ENCODE results near the gene SPC24. TPM values are rescaled to one million over a fixed set of nuclear protein-coding genes. Genes with fewer than 3 reads are reported as not detected.
A peak's percentile ranks its signal among the peaks of the same experiment; 100 is the strongest.

Gene SPC24
- total and polyA plus RNA-seq, 2 experiments from 2014 or later, result 8.8 to 11.5 TPM

DNA sequence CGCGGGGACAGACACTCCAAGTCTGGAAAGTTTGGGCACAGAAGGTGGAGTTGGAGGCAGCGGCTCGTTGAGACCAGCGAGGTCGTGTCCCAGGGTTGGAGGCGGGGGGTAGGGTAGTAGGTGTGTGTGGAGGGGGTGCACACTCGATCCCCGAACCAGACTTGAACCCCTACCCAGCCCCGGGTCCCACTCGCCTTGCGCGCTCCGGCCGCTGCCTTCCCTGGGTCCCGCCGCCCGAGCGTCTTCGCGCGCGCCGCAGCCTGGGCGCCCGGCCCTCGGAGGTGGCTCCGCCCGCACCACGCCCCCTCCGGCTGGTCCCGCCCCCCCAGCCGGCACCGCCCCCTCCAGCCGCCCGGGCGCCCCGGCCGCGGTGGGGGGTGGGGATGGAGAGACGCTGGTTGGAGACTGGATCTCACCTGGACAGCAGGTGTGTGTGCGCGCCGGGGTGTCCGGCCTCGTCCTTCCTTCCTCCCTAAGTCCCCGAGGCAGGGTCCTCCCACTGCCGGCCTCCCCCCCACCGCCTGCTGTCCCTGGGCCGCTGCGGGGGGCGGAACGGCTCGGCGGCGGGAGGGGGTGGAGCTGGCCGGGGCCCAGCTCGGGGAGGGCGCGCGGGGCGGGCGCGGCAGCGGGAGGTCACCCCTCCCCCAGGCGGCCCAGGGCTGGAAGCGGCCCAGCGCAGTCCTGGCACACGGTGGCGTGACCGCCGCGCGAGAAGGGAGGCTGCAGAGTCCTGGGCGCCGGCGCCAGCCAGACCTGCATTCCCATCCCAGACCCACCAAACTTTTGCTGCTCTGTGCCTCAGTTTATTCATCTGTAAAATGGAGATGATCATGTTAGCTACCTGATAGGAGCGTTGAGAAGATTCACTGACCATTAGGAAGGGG, 42.0 kb upstream of the SPC24 start, which contains the start of gene KANK2:
Gene KANK2 (minus strand): TSS at position 255 of the 884 bp plus-strand sequence. CDS start 3,034 bp downstream, outside the sequence.
- H3K9me2 ChIP-seq (replicated peaks; ENCODE audit: insufficient read depth), result no peaks in the 10 kb centered on the region
- WGBS (ENCODE audit: low lambda C conversion rate, missing lambda C conversion rate), result 5% methylated on average over 17 of the region's 78 CpGs
- peaks cover 20% of the 10 kb centered on the region for H3K4me1 ChIP-seq (ENCODE audit: insufficient read depth)
- H4K20me1 ChIP-seq (ENCODE audit: insufficient read depth, poor library complexity, severe bottlenecking), result no peaks in the 10 kb centered on the region
- H3K79me2 ChIP-seq, result peaks cover 42% of the 10 kb centered on the region
- H3K27ac ChIP-seq, result peak within 1 kb of the TSS; percentile 93
- H3K9me3 ChIP-seq (ENCODE audit: low read depth), result no peaks in the 10 kb centered on the region
- H3K27me3 ChIP-seq, result no peaks in the 10 kb centered on the region
- TF ChIP-seq, protein P1, sequence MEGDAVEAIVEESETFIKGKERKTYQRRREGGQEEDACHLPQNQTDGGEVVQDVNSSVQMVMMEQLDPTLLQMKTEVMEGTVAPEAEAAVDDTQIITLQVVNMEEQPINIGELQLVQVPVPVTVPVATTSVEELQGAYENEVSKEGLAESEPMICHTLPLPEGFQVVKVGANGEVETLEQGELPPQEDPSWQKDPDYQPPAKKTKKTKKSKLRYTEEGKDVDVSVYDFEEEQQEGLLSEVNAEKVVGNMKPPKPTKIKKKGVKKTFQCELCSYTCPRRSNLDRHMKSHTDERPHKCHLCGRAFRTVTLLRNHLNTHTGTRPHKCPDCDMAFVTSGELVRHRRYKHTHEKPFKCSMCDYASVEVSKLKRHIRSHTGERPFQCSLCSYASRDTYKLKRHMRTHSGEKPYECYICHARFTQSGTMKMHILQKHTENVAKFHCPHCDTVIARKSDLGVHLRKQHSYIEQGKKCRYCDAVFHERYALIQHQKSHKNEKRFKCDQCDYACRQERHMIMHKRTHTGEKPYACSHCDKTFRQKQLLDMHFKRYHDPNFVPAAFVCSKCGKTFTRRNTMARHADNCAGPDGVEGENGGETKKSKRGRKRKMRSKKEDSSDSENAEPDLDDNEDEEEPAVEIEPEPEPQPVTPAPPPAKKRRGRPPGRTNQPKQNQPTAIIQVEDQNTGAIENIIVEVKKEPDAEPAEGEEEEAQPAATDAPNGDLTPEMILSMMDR (IDR thresholded peaks at IDR 0.05; ENCODE audit: poor library complexity), result peak; percentile 18
- no peak for TF ChIP-seq EZH2phosphoT487 (IDR thresholded peaks at IDR 0.05; ENCODE audit: low read depth, severe bottlenecking, unreplicated experiment)
- peak within 1 kb of the TSS; percentile 98 for H3K4me2 ChIP-seq
- no peaks in the 10 kb centered on the region for H3K36me3 ChIP-seq (replicated peaks; ENCODE audit: insufficient read depth, low read depth)
- peak within 1 kb of the TSS; percentile 87 for H3K4me3 ChIP-seq
- peak; percentile 94 for DNase-seq (ENCODE audit: low spot score)
- peak within 1 kb of the TSS; percentile 90 for H2AFZ ChIP-seq

DNA sequence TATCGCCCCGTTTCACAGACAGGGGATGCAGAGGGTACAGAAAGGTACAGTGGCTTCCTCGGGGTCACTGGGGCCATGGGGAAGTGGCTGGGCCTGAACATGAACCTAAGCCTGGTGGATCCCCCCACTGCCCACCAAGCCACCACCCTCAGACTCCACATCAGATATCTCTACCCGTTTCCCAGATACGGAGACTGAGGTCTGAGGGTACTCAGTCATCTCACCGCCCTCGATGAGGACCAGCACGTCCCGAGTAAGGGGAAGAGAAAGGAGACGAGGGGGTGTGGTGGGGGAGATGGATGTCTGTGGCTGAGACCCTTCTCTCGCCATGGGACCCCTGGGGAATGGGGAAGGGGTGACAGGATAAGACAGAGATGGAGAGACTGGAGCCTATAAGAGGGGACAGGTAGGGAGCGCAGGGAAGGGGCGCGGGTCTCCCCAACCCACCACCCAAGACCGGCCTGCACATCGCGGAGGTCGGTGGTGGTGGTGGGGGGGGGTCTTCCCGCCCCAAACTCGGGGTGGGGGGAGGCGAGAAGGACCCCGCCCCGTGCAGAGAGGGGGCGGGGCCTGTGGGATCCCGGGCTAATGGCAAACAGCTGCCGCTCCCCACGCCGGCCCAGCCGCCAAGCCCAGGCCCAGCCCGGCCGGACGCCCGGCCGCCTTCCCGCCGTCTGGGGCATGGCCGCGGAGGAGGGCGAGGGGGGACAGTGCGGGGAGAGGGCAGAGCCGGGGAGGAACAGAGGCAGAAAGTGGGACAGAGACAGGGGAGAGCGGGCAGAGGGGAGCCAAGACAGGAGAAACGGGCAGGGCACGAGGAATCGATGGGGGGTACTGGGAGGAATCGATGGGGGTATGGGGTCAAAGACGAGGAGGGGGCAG, 41.1 kb upstream of the SPC24 start:
- WGBS (ENCODE audit: low lambda C conversion rate, missing lambda C conversion rate), result 51% methylated on average over 16 of the region's 47 CpGs
- peaks cover 21% of the 10 kb centered on the region for H3K4me1 ChIP-seq (ENCODE audit: insufficient read depth)
- H3K9me2 ChIP-seq (replicated peaks; ENCODE audit: insufficient read depth), result no peaks in the 10 kb centered on the region
- peak overlapping the region; percentile 93 for H3K27ac ChIP-seq
- peaks cover 47% of the 10 kb centered on the region for H3K79me2 ChIP-seq
- peak overlapping the region; percentile 87 for H3K4me3 ChIP-seq
- H3K4me2 ChIP-seq, result peak overlapping the region; percentile 98
- no peaks in the 10 kb centered on the region for H3K27me3 ChIP-seq
- H4K20me1 ChIP-seq (ENCODE audit: insufficient read depth, poor library complexity, severe bottlenecking), result no peaks in the 10 kb centered on the region
- H3K36me3 ChIP-seq (replicated peaks; ENCODE audit: insufficient read depth, low read depth), result no peaks in the 10 kb centered on the region
- peak; percentile 72 for DNase-seq (ENCODE audit: low spot score)
- H2AFZ ChIP-seq, result no peak overlapping the region
- H3K9me3 ChIP-seq (ENCODE audit: low read depth), result no peaks in the 10 kb centered on the region
- TF ChIP-seq EZH2phosphoT487 (IDR thresholded peaks at IDR 0.05; ENCODE audit: low read depth, severe bottlenecking, unreplicated experiment), result no peak

- no peaks in the 10 kb centered on the region for H3K27me3 ChIP-seq
- TF ChIP-seq EZH2 (IDR thresholded peaks at IDR 0.05; ENCODE audit: borderline replicate concordance), result no peak
- TF ChIP-seq, protein P1 (IDR thresholded peaks at IDR 0.05; ENCODE audit: poor library complexity), result no peak
- no peak for TF ChIP-seq EZH2phosphoT487 (IDR thresholded peaks at IDR 0.05; ENCODE audit: low read depth, severe bottlenecking, unreplicated experiment)
- no peaks in the 10 kb centered on the region for H3K9me3 ChIP-seq (ENCODE audit: low read depth)
- H3K4me2 ChIP-seq, result peak overlapping the region; percentile 98
- H3K9me2 ChIP-seq (replicated peaks; ENCODE audit: insufficient read depth), result no peaks in the 10 kb centered on the region
- H3K27ac ChIP-seq, result peak overlapping the region; percentile 93
- H3K4me3 ChIP-seq, result no peak overlapping the region
- WGBS (ENCODE audit: low lambda C conversion rate, missing lambda C conversion rate), result 79% methylated on average over 12 of the region's 12 CpGs
- H3K36me3 ChIP-seq (replicated peaks; ENCODE audit: insufficient read depth, low read depth), result no peaks in the 10 kb centered on the region
- no peak for DNase-seq (ENCODE audit: low spot score)
- no peak overlapping the region for H2AFZ ChIP-seq
- H3K79me2 ChIP-seq, result peaks cover 55% of the 10 kb centered on the region
- no peaks in the 10 kb centered on the region for H4K20me1 ChIP-seq (ENCODE audit: insufficient read depth, poor library complexity, severe bottlenecking)
- H3K4me1 ChIP-seq (ENCODE audit: insufficient read depth), result peaks cover 25% of the 10 kb centered on the region
Observed at GRCh38 chr19:11195681-11196080, 40.1 kb upstream of the SPC24 start.
